Endothelial cell of umbilical vein (primary cell): ENCODE measurements around the gene DNAH10.

ENCODE experiments used
- CTCF ChIP-seq, 2 donors: IDR thresholded peaks; 1 replicate in 1 of 2; 2 replicates in 1 of 2; pipeline ENCODE4 v1.5.1; 2011; ENCODE audit warnings: low read length in 2 of 2, mild to moderate bottlenecking in 2 of 2, moderate library complexity in 2 of 2, control low read depth in 1 of 2, inconsistent platforms in 1 of 2, low read depth in 1 of 2; ENCODE audit not compliant: insufficient read depth in 1 of 2; ENCODE audit errors: extremely low read depth in 1 of 2
- EZH2 ChIP-seq: IDR thresholded peaks from 2 replicates; pipeline ENCODE4 v1.6.1; 2012; ENCODE audit warnings: borderline replicate concordance, low read depth, mild to moderate bottlenecking, moderate library complexity, low read length, inconsistent platforms; ENCODE audit not compliant: severe bottlenecking
- GATA2 ChIP-seq: IDR thresholded peaks from 2 replicates; pipeline ENCODE4 v1.7.0; 2011; ENCODE audit warnings: low read depth, mild to moderate bottlenecking, moderate library complexity, mixed read lengths, low read length; ENCODE audit not compliant: insufficient read length, insufficient read depth
- JUN ChIP-seq: IDR thresholded peaks from 2 replicates; pipeline ENCODE4 v1.6.1; 2011; ENCODE audit warnings: borderline replicate concordance, low read depth; ENCODE audit not compliant: insufficient read length, insufficient read depth
- MAX ChIP-seq: IDR thresholded peaks from 2 replicates; pipeline ENCODE4 v1.6.1; 2011; ENCODE audit not compliant: insufficient read depth, insufficient read length
- POLR2A ChIP-seq: IDR thresholded peaks from 2 replicates; pipeline ENCODE4 v1.6.1; 2012; ENCODE audit warnings: low read depth, mild to moderate bottlenecking, control low read depth, low read length
- POLR2AphosphoS5 ChIP-seq: IDR thresholded peaks from 2 replicates; pipeline ENCODE4 v1.6.1; 2012; ENCODE audit warnings: low read depth, mild to moderate bottlenecking, control low read depth, low read length, moderate library complexity; ENCODE audit not compliant: insufficient read depth

DNA sequence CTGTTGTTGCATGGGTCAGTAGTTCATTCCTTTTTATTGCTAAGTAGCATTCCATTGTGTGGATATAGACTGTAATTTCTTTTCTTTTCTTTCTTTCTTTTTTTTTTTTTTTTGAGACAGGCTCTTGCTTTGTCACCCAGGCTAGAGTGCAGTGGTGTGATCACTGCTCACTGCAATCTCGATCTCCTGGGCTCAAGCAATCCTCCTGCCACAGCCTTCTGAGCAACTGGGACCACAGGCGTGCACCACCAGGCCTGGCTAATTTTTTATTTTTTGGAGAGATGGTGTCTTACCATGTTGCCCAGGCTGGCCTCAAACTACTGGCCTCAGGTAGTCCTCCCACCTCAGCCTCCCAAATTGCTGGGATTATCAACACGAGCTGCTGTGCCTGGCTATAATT, 44.8 kb upstream of the DNAH10 start:
- TF ChIP-seq CTCF (IDR thresholded peaks at IDR 0.05; ENCODE audit: extremely low read depth in 1 of 2, insufficient read depth in 1 of 2, low read depth in 1 of 2, low read length in 2 of 2) = no peak
- TF ChIP-seq JUN = no peak
- TF ChIP-seq EZH2 = no peak
- no peak for TF ChIP-seq POLR2AphosphoS5
- TF ChIP-seq GATA2 = no peak
- no peak for TF ChIP-seq POLR2A
- no peak for TF ChIP-seq MAX
